Measurements from ENCODE around the gene THBS3.
"Not testable (repeated sequence)": the region's sequence is repeated elsewhere in the genome, so short reads cannot be mapped to it uniquely, and the experiment has no call there.

Gene THBS3

GRCh38 chr1:155236451-155236850 is 28.8 kb upstream of the THBS3 start:
- peak overlapping the region; percentile 52 for H3K27ac ChIP-seq
- DNase-seq (ENCODE audit: low read depth, low spot score) = no peak

DNA sequence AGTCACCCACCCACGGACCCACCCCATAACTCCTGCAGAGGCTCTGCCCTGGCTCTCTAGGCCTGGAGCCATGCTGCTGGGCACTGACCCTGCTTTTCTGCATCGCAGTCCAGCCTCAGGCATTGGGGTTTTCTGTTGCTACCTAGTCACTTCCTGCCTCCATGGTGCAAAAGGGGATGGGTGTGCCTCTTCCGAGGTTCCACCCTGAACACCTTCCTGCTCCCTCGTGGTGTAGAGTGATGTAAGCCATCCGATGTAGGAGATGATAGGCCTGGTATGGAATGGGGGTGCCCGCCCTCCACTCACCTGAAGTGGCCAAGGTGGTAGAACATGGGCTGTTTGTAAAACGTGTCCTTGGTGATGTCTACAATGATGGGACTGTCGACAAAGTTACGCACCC is 27.7 kb upstream of the THBS3 start:
- DNase-seq (ENCODE audit: low read depth, low spot score) = not testable (repeated sequence)
- H3K27ac ChIP-seq = peak overlapping the region; percentile 52

GRCh38 chr1:155233502-155233901 is 25.8 kb upstream of the THBS3 start:
- DNase-seq (ENCODE audit: low read depth, low spot score); H3K27ac ChIP-seq: not testable (repeated sequence)

DNA sequence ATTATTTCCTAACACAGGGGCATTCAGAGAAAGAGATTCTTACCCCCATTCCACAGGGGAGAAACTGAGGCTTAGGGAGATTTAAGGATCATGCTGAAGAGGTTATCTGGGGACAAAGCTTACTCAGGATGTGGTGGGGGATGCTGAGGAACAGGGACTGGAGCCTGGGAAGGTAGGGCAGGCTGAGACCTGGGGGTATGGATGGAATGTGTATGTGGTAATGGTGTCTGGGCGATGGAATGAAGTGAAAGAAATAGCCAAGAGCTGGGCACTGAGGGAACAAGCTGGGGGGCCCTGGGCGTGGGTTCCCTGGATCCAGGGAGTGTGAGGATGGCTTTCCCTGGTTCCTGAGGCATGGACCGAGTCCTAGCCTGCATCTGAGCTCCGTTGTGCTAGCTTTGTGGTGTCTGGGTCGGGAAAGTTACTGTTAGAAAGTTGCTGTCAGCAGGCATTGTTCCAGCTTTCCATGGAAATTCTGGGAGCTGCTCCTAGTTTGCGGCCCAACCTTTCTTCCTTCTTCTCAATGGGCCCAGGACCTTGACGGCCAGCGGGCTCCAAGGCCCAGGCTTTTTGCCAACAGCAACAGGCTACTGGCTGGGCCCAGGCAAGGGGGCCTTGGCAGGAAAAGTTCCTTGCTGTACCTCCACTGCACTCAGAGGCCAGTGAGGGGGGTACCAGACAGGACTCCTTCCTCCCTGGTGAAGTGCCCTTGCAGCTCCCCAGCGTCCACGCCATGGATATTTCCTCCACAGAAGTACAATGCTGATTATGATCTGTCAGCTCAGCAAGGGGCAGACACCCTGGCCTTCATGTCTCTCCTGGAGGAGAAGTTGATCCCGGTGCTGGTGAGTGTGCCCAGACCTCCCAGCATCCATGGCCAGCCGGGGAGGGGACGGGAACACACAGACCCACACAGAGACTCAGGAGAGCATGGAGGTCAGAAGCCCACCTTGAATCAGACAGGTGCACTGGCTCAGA is 24.6 kb upstream of the THBS3 start:
- H3K27ac ChIP-seq; DNase-seq (ENCODE audit: low read depth, low spot score): not testable (repeated sequence)

- not testable (repeated sequence) for DNase-seq (ENCODE audit: low read depth, low spot score); H3K27ac ChIP-seq
These were observed 23.6 kb upstream of the THBS3 start for GRCh38 chr1:155231302-155231701.

DNA sequence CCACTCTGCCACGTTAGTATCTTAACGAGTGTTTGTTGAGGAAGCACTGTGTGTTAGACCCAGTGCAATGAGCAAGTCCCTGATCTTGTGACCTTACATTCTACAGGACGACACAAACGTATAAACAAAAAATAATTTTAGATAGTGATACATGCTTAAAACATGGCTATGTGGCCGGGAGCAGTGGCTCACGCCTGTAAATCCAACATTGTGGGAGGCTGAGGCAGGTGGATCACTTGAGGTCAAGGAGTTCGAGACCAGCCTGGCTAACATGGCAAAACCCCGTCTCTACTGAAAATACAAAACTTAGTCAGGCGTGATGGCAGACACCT is 20.4 kb upstream of the THBS3 start:
- H3K27ac ChIP-seq = peak overlapping the region; percentile 97
- DNase-seq (ENCODE audit: low read depth, low spot score) = no peak

DNA sequence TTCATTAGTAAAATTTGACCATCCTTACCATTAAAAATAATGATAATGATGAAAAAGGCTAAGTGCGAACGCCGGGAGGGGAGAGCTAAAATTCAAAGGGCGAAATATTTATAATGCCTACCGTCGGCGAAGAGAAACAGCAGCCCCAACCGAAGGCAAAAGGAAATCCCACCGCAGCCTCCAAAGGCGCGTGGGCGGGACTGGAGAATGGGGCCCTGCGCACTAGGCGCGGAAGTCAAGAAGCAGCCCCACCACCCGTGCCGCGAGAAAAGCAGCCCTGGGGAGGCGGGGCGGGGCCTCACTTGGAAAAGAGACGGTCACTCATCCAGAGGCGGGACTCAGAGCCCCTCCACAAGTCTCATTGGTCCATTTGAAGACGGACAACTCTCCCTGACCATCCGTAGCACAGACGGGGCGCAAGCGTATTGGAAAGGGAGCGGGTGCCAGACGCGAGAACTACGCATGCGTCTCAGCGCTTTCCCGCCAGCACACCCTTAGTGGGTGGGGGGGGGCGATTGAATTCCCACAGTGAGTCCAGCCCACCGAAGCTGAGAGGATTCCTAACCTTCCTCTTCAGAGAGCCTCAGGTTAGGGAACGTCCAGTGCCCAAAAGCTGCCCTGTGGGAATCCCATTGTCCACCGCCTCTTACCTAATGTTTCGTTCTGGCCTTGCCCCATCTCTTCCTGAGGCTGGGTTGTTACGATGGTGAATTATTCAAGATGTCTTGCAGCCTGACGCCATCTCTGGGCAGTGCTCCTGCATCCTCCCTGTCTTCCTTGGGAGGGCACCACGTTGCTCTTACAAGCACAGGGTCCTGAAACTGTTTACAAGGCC is 19.8 kb upstream of the THBS3 start:
- peak overlapping the region; percentile 97 for H3K27ac ChIP-seq
- DNase-seq (ENCODE audit: low read depth, low spot score) = peak; percentile 88

- H3K27ac ChIP-seq = peak overlapping the region; percentile 97
- DNase-seq (ENCODE audit: low read depth, low spot score) = no peak
These were observed 19.2 kb upstream of the THBS3 start for GRCh38 chr1:155226910-155227260.

- DNase-seq (ENCODE audit: low read depth, low spot score) = no peak
- peak overlapping the region; percentile 97 for H3K27ac ChIP-seq
These were observed 18.7 kb upstream of the THBS3 start for GRCh38 chr1:155226188-155226909.

DNA sequence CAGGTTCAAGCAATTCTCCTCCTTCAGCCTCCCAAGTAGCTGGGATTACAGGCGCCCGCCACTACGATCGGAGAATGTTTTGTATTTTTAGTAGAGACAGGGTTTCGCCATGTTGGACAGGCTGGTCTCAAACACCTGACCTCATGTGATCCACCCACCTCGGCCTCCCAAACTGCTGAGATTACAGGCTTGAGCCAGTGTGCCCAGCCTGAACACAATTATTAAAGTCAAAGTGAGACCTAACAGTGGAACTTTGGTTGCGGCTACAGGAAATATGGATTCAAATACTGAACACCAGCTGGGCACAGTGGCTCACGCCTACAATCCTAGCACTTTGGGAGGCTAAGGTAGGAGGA is 17.7 kb upstream of the THBS3 start:
- not testable (repeated sequence) for DNase-seq (ENCODE audit: low read depth, low spot score)
- H3K27ac ChIP-seq = peak overlapping the region; percentile 97

- H3K27ac ChIP-seq = peak overlapping the region; percentile 97
- DNase-seq (ENCODE audit: low read depth, low spot score) = no peak
These were observed 15.3 kb upstream of the THBS3 start for GRCh38 chr1:155223047-155223446.

DNA sequence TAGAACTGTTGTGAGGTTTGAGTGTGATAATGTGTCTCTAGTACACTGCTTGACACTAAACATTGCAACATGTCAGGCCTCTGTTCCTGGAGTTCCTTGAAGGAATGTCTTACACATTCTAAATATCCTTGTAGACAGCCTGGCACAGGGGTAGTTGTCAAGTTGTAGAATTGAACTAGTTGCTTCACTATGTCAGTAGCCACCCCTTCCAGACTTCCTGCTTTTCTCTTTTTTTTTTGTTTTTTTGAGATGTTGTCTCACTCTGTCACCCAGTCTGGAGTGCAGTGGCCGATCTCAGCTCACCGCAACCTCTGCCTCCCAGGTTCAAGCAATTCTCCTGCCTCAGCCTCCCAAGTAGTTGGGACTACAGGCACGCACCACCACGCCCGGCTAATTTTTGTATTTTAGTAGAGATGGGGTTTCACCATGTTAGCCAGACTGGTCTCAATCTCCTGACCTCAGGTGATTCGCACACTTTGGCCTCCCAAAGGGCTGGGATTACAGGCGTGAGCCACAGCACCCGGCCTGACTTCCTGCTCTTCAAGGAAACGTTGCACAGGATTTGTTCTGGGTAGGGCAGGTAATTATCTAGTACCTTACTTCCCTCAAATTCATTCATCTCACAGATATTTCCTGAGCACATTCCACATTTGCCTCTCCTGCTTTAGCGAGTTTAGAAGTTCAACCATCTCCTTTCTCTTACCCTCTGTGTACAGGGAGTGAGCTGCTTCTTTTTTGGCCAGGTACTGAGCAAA is 12.7 kb upstream of the THBS3 start:
- H3K27ac ChIP-seq = peak overlapping the region; percentile 85

DNA sequence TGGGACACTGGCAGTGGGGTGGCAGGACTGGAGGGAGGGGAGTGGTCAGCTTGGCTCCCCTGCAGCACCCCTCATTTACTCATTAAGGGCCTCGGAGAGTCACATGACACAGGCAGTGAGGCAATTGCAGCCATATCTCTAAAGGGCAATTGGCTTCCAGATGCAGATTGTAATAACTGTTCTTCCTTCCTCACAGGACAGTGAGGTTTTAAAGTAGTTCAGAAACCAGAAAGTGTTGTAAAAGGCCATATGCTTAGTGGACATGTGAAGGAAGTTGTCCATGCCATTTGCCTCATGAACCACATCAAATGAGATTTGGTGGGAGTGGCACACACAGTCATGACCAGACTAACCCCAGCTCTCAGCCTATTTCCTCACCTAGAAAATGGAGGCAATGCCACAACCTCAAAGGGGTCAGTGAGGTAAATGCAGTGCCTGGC is 11.9 kb upstream of the THBS3 start:
- DNase-seq (ENCODE audit: low read depth, low spot score) = no peak
- peak overlapping the region; percentile 85 for H3K27ac ChIP-seq

More for the DNA sequence above, 12.7 kb upstream of the THBS3 start:
- DNase-seq (ENCODE audit: low read depth, low spot score) = not testable (repeated sequence)

- no peak for DNase-seq (ENCODE audit: low read depth, low spot score)
- H3K27ac ChIP-seq = peak overlapping the region; percentile 85
These were observed 11.3 kb upstream of the THBS3 start for GRCh38 chr1:155218854-155219591.

GRCh38 chr1:155214702-155215101 is 7.0 kb upstream of the THBS3 start:
- not testable (repeated sequence) for DNase-seq (ENCODE audit: low read depth, low spot score); H3K27ac ChIP-seq

DNA sequence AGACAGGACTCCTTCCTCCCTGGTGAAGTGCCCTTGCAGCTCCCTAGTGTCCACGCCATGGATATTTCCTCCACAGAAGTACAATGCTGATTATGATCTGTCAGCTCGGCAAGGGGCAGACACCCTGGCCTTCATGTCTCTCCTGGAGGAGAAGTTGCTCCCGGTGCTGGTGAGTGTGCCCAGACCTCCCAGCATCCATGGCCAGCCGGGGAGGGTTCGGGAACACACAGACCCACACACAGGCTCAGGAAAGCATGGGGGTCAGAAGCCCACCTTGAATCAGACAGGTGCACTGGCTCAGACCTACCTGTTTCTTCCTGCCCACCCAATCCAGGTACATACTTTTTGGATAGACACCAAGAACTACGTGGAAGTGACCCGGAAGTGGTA is 4.3 kb upstream of the THBS3 start:
- not testable (repeated sequence) for H3K27ac ChIP-seq; DNase-seq (ENCODE audit: low read depth, low spot score)

- H3K27ac ChIP-seq = peak overlapping the region; percentile 76
- not testable (repeated sequence) for DNase-seq (ENCODE audit: low read depth, low spot score)
These were observed 3.8 kb upstream of the THBS3 start for GRCh38 chr1:155211381-155212050.

DNA sequence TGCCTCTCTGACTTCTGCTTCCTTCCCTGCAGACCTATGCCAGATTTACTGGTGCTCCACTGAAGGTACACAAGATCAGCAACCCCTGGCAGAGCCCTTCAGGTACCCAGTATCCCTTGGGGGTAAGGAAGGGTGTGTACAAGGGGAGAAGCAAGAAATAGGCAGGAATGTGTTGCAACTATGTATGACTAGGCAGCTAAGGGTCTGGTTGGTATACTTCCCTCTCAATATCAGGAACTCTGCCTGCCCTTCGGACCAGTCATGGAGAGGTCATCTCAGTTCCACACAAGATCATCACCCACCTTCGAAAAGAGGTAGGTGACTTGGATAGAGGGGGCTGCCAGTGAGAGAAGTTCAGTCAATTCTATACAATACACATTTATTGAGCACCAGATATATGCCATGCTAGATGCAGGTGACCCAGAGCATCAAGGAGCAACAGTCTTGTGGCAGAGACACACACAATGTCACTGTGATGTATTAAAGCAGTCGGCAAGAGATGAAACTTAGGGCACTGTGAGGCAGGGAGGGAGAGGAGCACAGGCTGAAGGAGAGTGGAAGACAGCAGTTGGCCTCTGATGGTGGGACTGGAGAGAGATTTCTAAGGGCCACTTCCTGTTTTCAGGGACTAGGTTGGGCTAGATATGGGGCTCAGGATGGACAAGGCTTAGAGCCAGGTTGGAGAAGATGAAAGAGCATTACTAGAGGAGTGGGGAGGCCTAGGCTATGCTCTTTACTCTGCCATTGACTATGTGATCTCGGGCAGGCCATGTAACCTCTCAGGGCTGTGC is 2.8 kb upstream of the THBS3 start:
- DNase-seq (ENCODE audit: low read depth, low spot score) = no peak
- peak overlapping the region; percentile 76 for H3K27ac ChIP-seq

Measured in epithelial cell of prostate (primary cell).